Measurements from ENCODE around the gene DHRSX.

Gene DHRSX

GRCh38 chrX:2374086-2374485, 126.7 kb downstream of the DHRSX start (continued):
- TF ChIP-seq ZNF561 (tag by site-specific recombination; IDR thresholded peaks at IDR 0.05; ENCODE audit: borderline replicate concordance) (no peak), KLF1 (tag by site-specific recombination; IDR thresholded peaks at IDR 0.05) (no peak), ZNF37A (tag by site-specific recombination; IDR thresholded peaks at IDR 0.05) (no peak), ZNF449 (tag by site-specific recombination; IDR thresholded peaks at IDR 0.05) (no peak)

DNA sequence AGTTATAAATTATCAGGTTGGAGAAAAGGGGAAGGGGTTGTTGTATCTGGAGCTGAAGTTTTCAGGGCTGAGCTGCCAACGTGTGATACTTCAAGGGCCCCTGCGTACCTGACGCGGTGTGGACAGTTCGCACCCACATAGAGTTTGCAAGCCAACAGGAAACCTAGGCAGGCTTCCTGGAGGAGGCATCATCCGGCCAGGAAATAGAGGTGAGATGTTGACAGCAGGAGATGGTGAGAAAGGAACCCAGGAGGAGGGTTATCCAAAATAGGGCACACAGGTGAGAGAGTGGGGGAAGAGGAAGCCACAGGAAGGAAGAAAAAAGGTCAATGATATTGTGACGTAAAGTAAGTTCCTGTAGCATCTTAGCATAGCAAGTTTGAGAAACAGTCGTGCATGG, 127.2 kb downstream of the DHRSX start:
- Histone ChIP-seq H3K9me3 (ENCODE audit: control insufficient read depth, insufficient read depth, low read depth, low read length) (no peaks in the 10 kb centered on the region), H3K4me1 (ENCODE audit: control insufficient read depth, insufficient read depth, low read length) (no peaks in the 10 kb centered on the region), H3K27ac (ENCODE audit: extremely low read depth, low read depth, low read length) (no peak overlapping the region), H3K36me3 (ENCODE audit: control insufficient read depth in 2 of 2, insufficient read depth in 1 of 2, low read length in 2 of 2) (no peaks in the 10 kb centered on the region), H3K4me3 (ENCODE audit: low read depth, low read length) (no peak overlapping the region)
- ChIA-PET POLR2A (no interaction called here), CTCF (no interaction called here)
- TF ChIP-seq, protein P1, sequence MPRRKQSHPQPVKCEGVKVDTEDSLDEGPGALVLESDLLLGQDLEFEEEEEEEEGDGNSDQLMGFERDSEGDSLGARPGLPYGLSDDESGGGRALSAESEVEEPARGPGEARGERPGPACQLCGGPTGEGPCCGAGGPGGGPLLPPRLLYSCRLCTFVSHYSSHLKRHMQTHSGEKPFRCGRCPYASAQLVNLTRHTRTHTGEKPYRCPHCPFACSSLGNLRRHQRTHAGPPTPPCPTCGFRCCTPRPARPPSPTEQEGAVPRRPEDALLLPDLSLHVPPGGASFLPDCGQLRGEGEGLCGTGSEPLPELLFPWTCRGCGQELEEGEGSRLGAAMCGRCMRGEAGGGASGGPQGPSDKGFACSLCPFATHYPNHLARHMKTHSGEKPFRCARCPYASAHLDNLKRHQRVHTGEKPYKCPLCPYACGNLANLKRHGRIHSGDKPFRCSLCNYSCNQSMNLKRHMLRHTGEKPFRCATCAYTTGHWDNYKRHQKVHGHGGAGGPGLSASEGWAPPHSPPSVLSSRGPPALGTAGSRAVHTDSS (tag by site-specific recombination; IDR thresholded peaks at IDR 0.05): no peak
- no peak for TF ChIP-seq ZBTB49 (tag by site-specific recombination; IDR thresholded peaks at IDR 0.05; ENCODE audit: low read depth)
- TF ChIP-seq ZNF37A (tag by site-specific recombination; IDR thresholded peaks at IDR 0.05): no peak
- TF ChIP-seq ZFP3 (tag by site-specific recombination; IDR thresholded peaks at IDR 0.05; ENCODE audit: low read depth): no peak
- no peak for TF ChIP-seq ZNF473 (tag by site-specific recombination; IDR thresholded peaks at IDR 0.05)
- no peak for TF ChIP-seq ZNF529 (tag by site-specific recombination; IDR thresholded peaks at IDR 0.05; ENCODE audit: insufficient replicate concordance)
- TF ChIP-seq ZIC2 (tag by site-specific recombination; IDR thresholded peaks at IDR 0.05): no peak
- TF ChIP-seq PRDM10 (tag by site-specific recombination; IDR thresholded peaks at IDR 0.05): no peak
- no peak for TF ChIP-seq ZNF777 (tag by site-specific recombination; IDR thresholded peaks at IDR 0.05; ENCODE audit: borderline replicate concordance)
- TF ChIP-seq, protein P2, sequence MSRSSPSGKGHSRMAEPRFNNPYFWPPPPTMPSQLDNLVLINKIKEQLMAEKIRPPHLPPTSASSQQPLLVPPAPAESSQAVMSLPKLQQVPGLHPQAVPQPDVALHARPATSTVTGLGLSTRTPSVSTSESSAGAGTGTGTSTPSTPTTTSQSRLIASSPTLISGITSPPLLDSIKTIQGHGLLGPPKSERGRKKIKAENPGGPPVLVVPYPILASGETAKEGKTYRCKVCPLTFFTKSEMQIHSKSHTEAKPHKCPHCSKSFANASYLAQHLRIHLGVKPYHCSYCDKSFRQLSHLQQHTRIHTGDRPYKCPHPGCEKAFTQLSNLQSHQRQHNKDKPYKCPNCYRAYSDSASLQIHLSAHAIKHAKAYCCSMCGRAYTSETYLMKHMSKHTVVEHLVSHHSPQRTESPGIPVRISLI (tag by site-specific recombination; IDR thresholded peaks at IDR 0.05): no peak
- TF ChIP-seq ZNF621 (tag by site-specific recombination; IDR thresholded peaks at IDR 0.05): no peak
- no peak for TF ChIP-seq BCL11B (tag by site-specific recombination; IDR thresholded peaks at IDR 0.05; ENCODE audit: low read depth)
- no peak for TF ChIP-seq ZBTB10 (tag by site-specific recombination; IDR thresholded peaks at IDR 0.05)
- TF ChIP-seq ZNF600 (tag by site-specific recombination; IDR thresholded peaks at IDR 0.05): no peak
- TF ChIP-seq KLF9 (tag by site-specific recombination; IDR thresholded peaks at IDR 0.05; ENCODE audit: low read depth): no peak
- TF ChIP-seq TCF7L2 (IDR thresholded peaks at IDR 0.05; ENCODE audit: borderline replicate concordance, low read depth, low read length): no peak
- no peak for TF ChIP-seq ZBTB20 (tag by site-specific recombination; IDR thresholded peaks at IDR 0.05)
- no peak for TF ChIP-seq ZNF335 (tag by site-specific recombination; conservative IDR thresholded peaks at IDR 0.05)
- TF ChIP-seq PRDM1 (tag by site-specific recombination; IDR thresholded peaks at IDR 0.05): no peak

Measured in HEK293 (cell line).